CD4-positive, CD25-positive, alpha-beta regulatory T cell (primary cell): ENCODE data around the gene CDY2A. TPM values are rescaled to one million over a fixed set of nuclear protein-coding genes. Genes with fewer than 3 reads are reported as not detected.
"Not testable (repeated sequence)": the region's sequence is repeated elsewhere in the genome, so short reads cannot be mapped to it uniquely, and the experiment has no call there.

Experiments used
- ATAC-seq, 2 donors: fragments of 150-1000 bp; cut with Tn5 transposase; one replicate each; pipeline ENCODE4 v1.10.0; 2021; ENCODE audit warnings: low read depth in 2 of 2, moderate number of reproducible peaks in 2 of 2, moderate library complexity in 1 of 2
- DNase-seq, 3 donors: peaks; one replicate each; pipeline versions ENCODE4 v3.0.0 to v3.0.0-alpha.2; 2012 to 2022; ENCODE audit warnings: mixed read lengths in 1 of 3
- H3K27ac ChIP-seq: one replicate; pipeline ENCODE4 v1.7.0; 2013; ENCODE audit warnings: mild to moderate bottlenecking, low read length; ENCODE audit not compliant: insufficient read depth, poor library complexity, severe bottlenecking
- H3K27me3 ChIP-seq: one replicate; pipeline ENCODE4 v1.7.0; 2013; ENCODE audit warnings: low read length; ENCODE audit not compliant: control insufficient read depth, insufficient read depth
- H3K36me3 ChIP-seq: one replicate; pipeline ENCODE4 v1.7.0; 2013; ENCODE audit warnings: mild to moderate bottlenecking, low read length, moderate library complexity; ENCODE audit not compliant: control insufficient read depth, insufficient read depth
- H3K4me1 ChIP-seq: 2 replicates; pipeline ENCODE4 v1.7.0; 2013; ENCODE audit warnings: mild to moderate bottlenecking, low read length; ENCODE audit not compliant: insufficient read depth, control insufficient read depth, poor library complexity, severe bottlenecking
- H3K4me3 ChIP-seq: one replicate; pipeline ENCODE4 v1.7.0; 2013; ENCODE audit warnings: low read depth, mild to moderate bottlenecking, low read length, moderate library complexity
- H3K9me3 ChIP-seq, 2 experiments: 1 replicate in 1 of 2; 2 replicates in 1 of 2; pipeline ENCODE4 v1.7.0; 2013; ENCODE audit warnings: low read length in 2 of 2, mild to moderate bottlenecking in 1 of 2, moderate library complexity in 1 of 2; ENCODE audit not compliant: control insufficient read depth in 2 of 2
- H3K27ac Mint-ChIP-seq, 3 donors: one replicate each; pipeline ENCODE4 v1.8.0; 2020 to 2022; ENCODE audit warnings: mild to moderate bottlenecking in 3 of 3, mixed read lengths in 3 of 3, moderate library complexity in 2 of 3
- H3K27me3 Mint-ChIP-seq: one replicate; pipeline ENCODE4 v1.8.0; 2022; ENCODE audit warnings: mild to moderate bottlenecking, mixed read lengths
- H3K36me3 Mint-ChIP-seq: one replicate; pipeline ENCODE4 v1.8.0; 2020; ENCODE audit warnings: mixed read lengths
- H3K4me1 Mint-ChIP-seq, 4 donors: one replicate each; pipeline ENCODE4 v1.8.0; 2020 to 2022; ENCODE audit warnings: mixed read lengths in 4 of 4, mild to moderate bottlenecking in 1 of 4
- H3K4me3 Mint-ChIP-seq, 4 donors: one replicate each; pipeline ENCODE4 v1.8.0; 2020 to 2022; ENCODE audit warnings: mild to moderate bottlenecking in 4 of 4, mixed read lengths in 4 of 4, moderate library complexity in 3 of 4
- H3K9me3 Mint-ChIP-seq, 7 donors: one replicate each; pipeline ENCODE4 v1.8.0; 2020 to 2022; ENCODE audit warnings: mixed read lengths in 7 of 7, mild to moderate bottlenecking in 3 of 7, moderate library complexity in 2 of 7
- polyA plus RNA-seq, 4 donors: library from polyadenylated mRNA; unstranded; fragments of 300-500 nt; fragmentation: Illumina TruSeq; gene quantifications; one replicate each; pipeline ENCODE4 v1.2.3, GENCODE V29; 2021
- total RNA-seq: library from RNA; stranded (reverse); gene quantifications from one replicate; pipeline ENCODE4 v1.2.3, GENCODE V29; 2022

The CDY2A gene
- total and polyA plus RNA-seq, 5 donors from 2014 or later: not detected

DNA sequence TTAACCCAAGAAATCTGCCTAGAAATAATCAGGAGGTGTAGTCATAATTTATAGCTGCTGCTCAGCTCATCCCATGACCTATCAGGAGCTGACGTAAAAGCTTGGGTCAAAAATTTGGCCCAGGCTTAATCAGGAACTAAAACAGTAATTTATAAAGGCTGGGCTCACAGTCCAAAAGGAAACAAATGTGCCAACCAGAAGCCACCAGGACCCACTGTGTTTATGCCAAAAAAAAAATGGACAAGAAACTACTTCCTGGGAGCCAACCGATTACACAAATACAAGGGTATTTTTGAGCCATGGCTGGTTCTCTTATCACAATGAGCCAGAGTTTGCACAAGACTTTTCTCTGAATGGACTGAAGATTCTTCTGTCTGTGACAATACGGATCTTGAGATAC, 19.4 kb downstream of the CDY2A start:
- not testable (repeated sequence) for H3K27ac ChIP-seq, H3K27ac Mint-ChIP-seq, H3K27me3 ChIP-seq, DNase-seq, H3K36me3 Mint-ChIP-seq, H3K4me1 ChIP-seq, ATAC-seq, H3K9me3 Mint-ChIP-seq, H3K4me1 Mint-ChIP-seq, H3K36me3 ChIP-seq, H3K4me3 ChIP-seq, H3K27me3 Mint-ChIP-seq, H3K9me3 ChIP-seq, H3K4me3 Mint-ChIP-seq

DNA sequence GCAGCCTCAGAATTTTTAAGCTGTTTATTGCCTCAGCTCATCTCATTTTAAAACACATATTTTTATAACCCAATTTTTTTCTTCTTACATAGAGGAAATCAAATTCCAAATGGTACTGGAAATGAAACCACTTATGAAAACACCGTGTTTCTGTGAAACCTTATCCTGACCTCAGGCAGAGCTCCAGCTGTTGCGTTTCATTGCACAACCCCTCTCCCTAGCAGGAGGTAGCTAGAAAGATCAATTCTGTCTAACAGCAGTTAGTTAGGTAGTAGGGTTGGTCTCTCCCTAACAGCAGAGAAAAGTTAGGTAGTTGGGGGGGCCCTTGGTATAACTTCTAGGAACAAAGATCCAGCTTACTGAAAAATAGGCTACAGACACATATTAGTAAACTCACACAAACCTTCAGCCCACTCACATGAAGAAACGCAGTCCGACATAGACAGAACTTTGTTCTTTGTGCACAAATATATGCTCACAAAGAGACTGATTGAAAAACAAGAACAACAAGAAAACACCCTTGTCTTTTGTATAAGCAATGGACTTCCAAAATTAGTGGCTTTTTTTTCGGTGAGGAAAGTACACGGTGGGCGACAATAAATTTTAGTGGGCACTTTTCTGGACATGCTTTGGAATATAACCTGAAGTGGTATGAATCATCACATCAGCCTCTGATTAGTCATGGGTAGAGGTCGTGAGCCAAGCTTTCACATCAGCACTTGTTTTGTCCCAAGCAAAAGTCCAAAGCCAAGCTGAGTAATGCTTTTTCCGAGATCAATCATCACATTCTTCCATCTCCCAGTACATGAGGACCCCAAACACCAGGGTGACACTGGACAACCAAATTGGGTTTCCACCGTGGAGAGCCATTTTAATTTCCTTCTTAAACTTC, 22.8 kb downstream of the CDY2A start:
- H3K27ac Mint-ChIP-seq, H3K36me3 Mint-ChIP-seq, H3K36me3 ChIP-seq, H3K4me3 ChIP-seq, H3K4me1 ChIP-seq, H3K27me3 Mint-ChIP-seq, H3K27ac ChIP-seq, H3K4me3 Mint-ChIP-seq, DNase-seq, H3K9me3 ChIP-seq, ATAC-seq, H3K27me3 ChIP-seq, H3K4me1 Mint-ChIP-seq, H3K9me3 Mint-ChIP-seq: not testable (repeated sequence)

DNA sequence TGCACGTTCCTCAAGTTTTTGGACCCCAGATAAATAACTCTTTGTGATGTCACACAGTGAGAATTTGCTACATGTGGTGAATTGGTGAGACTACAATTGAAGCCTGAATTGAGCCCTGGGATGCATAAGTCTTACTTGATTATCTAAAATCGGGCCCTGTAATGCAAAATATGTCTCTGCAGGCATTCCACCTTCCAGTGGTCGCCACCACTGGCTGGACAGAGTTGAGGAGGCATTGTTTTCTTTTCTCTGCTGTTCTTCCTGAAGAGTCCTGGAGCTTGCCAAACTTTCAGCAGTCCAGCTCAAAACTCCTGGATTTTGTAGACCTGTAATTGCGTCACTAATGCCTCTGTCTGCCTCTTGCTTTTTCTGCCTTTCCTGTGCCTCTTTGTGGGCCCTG, 23.5 kb downstream of the CDY2A start:
- not testable (repeated sequence) for H3K4me1 Mint-ChIP-seq, H3K9me3 Mint-ChIP-seq, H3K4me1 ChIP-seq, H3K27me3 Mint-ChIP-seq, H3K9me3 ChIP-seq, H3K36me3 Mint-ChIP-seq, H3K27me3 ChIP-seq, DNase-seq, H3K36me3 ChIP-seq, H3K4me3 Mint-ChIP-seq, ATAC-seq, H3K27ac Mint-ChIP-seq, H3K27ac ChIP-seq, H3K4me3 ChIP-seq

DNA sequence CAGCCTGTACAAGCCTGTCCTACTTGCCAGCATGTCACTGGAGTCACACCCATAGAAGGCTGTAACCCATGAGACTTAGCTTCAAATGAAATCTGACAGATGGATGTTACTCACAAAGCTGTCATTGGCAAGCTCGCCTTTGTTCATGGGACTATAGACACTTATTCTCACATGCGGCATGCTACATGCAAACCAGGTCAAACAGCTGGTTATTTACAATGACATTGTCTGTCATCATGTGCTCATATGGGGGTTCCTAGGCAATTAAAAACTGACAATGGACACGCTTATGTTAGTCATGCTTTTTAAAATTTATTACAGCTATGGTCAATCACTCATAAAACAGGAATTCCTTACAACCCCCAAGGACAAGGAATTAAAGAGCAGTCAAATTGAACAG, 30.9 kb downstream of the CDY2A start:
- not testable (repeated sequence) for H3K4me1 Mint-ChIP-seq

DNA sequence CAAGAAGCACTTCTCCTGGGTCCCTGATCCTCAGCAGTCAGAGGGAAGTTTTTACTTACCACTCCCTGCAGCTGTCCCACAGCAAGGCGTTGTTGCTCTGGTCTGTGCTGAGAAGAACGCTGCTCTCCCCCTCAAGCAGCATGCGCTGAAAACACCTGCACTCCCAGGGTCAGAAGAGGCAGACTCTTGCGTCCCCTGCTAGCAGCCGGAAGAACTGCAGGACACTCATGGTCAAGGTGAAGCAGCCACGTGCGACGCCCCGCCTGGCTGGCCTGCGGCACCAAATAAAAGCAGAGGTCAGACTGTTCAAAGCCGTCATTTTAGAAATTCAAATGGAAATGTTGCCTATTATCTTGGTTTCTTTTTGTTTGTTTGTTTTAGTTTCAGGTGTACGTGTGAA, 47.9 kb downstream of the CDY2A start:
- H3K27ac ChIP-seq: not testable (repeated sequence)

More for the DNA sequence above, 30.9 kb downstream of the CDY2A start:
- not testable (repeated sequence) for H3K36me3 ChIP-seq, H3K9me3 Mint-ChIP-seq, H3K36me3 Mint-ChIP-seq, H3K27me3 Mint-ChIP-seq, H3K27ac ChIP-seq, DNase-seq, H3K4me3 ChIP-seq, H3K27ac Mint-ChIP-seq, H3K4me3 Mint-ChIP-seq, H3K4me1 ChIP-seq, H3K27me3 ChIP-seq, H3K9me3 ChIP-seq, ATAC-seq

More for the DNA sequence above, 47.9 kb downstream of the CDY2A start:
- H3K4me3 ChIP-seq, H3K9me3 Mint-ChIP-seq, H3K27me3 ChIP-seq, H3K4me1 ChIP-seq, H3K36me3 ChIP-seq, H3K27me3 Mint-ChIP-seq, H3K36me3 Mint-ChIP-seq, ATAC-seq, H3K4me1 Mint-ChIP-seq, H3K9me3 ChIP-seq, H3K27ac Mint-ChIP-seq, DNase-seq, H3K4me3 Mint-ChIP-seq: not testable (repeated sequence)

Other genes with a start within 250 kb of the CDY2A start
- not detected for gene CDY2B, start 145.6 kb upstream of the CDY2A start, total RNA-seq
- gene CDY2B, start 145.6 kb upstream of the CDY2A start, polyA plus RNA-seq: not detected